CD4-positive, alpha-beta T cell treated with Interferon gamma for 1 hour (primary cell): ENCODE data around the gene OR51V1.
"Not testable (repeated sequence)": the region's sequence is repeated elsewhere in the genome, so short reads cannot be mapped to it uniquely, and the experiment has no call there.

Source experiments
- DNase-seq: peaks from one replicate; pipeline ENCODE4 v3.0.0-alpha.2; 2020

The OR51V1 gene

DNA sequence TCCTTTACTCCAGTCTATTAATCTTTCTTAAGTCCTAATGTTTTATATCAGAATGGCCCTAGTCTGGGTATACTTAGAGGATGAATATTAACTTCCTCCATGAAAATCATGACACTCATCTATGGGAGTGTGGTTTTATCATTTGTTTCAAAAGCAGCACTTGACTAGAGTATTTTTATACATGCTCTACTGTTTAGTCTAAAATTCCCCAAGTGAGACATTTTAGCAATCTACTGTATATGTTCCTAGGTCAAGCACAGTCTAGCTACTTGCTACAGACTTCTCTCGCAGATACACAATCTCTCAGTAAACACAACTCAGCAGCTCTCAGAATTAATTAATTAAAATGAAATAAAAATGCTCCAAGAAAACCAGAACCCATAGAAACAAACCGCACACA lies 29.3 kb upstream of the OR51V1 start:
- no peak for DNase-seq

DNA sequence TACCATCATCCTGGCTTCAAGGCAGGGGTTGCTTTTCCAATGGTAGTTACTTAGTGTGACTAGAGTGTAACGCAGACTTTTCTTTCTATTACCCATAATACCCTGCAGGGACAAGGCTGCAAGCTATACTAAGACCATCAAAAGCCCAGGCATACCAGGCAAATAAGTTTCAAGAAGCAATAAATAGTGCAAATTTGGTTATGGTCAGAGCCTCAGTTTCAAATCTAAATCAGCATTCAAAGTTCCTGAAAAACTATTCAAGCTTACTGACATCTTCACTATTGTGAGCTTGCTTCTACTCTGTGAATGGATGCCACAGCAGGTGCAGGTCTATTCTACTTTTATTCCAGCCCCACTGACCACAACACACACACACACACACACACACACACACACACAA lies 28.9 kb upstream of the OR51V1 start:
- DNase-seq: no peak

DNA sequence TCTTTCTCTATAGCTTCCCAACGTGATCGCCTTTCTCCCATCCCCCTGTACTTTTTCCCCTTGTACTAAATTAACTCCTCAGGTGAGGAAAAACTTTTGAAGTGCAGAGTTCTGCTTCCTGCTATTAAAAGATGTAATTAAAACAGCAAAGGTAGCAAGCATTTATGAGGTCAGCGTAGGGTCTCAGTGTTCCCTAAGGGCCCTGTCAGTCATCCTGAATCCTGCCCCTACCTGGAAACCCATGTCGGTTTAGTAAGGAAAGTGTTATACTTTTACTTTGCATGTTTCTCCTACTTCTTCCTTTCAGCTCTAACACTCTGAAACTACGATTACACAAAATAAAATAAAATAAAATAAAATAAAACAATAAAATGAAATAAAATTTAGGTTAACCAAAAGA lies 27.6 kb upstream of the OR51V1 start:
- no peak for DNase-seq

DNA sequence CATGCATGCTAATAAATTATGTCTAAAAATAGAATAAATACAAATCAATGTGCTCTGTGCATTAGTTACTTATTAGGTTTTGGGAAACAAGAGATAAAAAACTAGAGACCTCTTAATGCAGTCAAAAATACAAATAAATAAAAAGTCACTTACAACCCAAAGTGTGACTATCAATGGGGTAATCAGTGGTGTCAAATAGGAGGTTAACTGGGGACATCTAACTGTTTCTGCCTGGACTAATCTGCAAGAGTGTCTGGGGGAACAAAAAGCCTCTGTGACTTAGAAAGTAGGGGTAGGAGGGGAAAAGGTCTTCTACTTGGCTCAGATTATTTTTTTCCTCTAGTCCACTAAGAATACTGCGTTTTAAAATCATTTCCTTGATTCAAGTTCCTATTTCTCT lies 27.2 kb upstream of the OR51V1 start:
- no peak for DNase-seq

DNA sequence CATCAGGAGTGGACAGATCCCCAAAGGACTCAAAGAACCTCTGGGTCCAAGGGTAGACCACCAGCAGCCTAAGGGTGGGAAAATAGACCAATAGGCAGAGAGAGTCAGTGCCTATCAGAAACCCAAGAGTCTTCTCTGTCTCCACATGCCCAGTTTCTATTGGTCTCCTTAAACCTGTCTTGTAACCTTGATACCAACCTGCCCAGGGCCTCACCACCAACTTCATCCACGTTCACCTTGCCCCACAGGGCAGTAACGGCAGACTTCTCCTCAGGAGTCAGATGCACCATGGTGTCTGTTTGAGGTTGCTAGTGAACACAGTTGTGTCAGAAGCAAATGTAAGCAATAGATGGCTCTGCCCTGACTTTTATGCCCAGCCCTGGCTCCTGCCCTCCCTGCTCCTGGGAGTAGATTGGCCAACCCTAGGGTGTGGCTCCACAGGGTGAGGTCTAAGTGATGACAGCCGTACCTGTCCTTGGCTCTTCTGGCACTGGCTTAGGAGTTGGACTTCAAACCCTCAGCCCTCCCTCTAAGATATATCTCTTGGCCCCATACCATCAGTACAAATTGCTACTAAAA lies 26.3 kb upstream of the OR51V1 start, which contains the start of gene HBB:
Gene HBB, minus strand, starts transcription at position 340 of the 579 bp plus-strand sequence. Its CDS starts 50 bp downstream, at position 290.
- no peak for DNase-seq

DNA sequence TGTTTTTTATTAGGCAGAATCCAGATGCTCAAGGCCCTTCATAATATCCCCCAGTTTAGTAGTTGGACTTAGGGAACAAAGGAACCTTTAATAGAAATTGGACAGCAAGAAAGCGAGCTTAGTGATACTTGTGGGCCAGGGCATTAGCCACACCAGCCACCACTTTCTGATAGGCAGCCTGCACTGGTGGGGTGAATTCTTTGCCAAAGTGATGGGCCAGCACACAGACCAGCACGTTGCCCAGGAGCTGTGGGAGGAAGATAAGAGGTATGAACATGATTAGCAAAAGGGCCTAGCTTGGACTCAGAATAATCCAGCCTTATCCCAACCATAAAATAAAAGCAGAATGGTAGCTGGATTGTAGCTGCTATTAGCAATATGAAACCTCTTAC lies 25.0 kb upstream of the OR51V1 start:
- no peak for DNase-seq

DNA sequence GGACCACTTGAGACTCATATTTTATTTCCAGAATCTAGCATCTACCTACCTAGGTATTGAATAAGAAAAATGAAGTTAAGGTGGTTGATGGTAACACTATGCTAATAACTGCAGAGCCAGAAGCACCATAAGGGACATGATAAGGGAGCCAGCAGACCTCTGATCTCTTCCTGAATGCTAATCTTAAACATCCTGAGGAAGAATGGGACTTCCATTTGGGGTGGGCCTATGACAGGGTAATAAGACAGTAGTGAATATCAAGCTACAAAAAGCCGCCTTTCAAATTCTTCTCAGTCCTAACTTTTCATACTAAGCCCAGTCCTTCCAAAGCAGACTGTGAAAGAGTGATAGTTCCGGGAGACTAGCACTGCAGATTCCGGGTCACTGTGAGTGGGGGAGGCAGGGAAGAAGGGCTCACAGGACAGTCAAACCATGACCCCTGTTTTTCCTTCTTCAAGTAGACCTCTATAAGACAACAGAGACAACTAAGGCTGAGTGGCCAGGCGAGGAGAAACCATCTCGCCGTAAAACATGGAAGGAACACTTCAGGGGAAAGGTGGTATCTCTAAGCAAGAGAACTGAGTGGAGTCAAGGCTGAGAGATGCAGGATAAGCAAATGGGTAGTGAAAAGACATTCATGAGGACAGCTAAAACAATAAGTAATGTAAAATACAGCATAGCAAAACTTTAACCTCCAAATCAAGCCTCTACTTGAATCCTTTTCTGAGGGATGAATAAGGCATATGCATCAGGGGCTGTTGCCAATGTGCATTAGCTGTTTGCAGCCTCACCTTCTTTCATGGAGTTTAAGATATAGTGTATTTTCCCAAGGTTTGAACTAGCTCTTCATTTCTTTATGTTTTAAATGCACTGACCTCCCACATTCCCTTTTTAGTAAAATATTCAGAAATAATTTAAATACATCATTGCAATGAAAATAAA lies 24.3 kb upstream of the OR51V1 start:
- no peak for DNase-seq

DNA sequence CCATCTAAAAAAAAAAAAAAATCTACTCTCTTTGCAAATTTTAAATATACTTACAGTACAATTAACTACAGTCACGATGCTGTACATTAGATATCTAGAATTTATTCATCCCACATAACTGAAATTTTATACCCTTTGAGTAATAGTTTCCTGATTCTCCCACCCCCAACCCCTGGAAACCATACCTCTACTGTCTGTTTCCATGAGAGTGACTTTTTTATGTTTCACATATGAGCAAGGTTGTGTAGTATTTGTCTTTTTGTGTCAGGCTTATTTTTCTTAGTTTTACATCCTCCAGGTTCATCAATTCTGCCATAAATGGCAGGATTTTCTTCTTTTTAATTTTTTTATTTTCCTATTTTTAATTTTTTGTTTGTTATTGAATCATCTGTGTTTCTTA lies 23.2 kb upstream of the OR51V1 start:
- no peak for DNase-seq

DNA sequence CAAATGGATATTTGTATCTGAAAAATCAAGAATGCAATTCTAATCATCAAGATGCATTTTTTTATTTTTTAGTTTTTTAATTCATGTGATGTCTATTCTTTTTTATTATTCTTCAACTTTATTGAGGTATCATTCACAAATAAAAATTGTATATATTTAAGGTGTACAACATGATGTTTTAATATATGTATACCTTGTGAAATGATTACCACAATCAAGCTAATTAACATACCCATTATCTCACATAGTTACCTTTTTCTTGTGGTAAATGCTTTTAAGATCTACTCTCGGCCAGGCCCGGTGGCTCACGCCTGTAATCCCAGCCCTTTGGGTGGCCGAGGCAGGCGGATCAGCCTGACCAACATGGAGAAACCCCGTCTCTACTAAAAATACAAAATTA lies 22.7 kb upstream of the OR51V1 start:
- DNase-seq: no peak

DNA sequence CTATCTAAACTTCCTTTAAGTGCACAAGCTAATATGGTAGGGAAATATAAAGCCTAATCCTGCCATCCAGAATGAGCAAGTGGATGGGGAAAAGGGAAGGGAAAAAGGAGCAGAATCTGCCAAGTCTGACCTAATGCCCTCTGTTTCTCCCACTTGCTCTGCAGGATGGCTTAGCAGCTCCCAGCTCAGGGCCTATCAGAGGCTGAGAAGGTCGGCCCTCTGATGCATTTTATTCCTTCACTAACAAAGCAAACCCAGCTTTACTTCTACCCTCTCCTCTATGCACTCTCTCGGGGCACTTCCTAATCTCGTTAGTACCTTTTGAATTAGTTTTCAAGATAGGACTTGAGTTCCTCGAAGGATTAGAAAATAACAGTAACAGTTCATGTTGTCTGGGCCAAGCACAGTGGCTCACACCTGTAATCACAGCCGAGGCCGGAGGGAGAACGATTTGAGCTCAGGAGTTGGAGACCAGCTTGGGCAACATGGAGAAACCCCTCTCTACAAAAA lies 9.9 kb upstream of the OR51V1 start:
- DNase-seq: no peak

DNA sequence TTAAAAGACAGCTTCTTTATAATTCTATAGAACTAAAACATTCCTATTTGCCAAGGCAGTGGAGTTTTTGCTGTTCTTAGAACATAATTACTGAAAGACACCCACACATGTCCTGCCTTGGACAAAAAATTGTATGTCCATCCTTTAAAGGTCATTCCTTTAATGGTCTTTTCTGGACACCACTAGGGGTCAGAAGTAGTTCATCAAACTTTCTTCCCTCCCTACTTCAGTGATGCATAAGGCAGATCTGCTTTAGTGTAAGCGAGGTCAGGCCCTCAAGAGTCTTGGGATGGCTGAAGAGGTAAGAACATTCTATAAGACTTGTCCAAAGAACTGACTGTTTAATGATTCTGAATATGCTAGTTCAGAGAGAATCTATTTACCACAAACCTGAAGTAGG lies 4.3 kb upstream of the OR51V1 start:
- no peak for DNase-seq

DNA sequence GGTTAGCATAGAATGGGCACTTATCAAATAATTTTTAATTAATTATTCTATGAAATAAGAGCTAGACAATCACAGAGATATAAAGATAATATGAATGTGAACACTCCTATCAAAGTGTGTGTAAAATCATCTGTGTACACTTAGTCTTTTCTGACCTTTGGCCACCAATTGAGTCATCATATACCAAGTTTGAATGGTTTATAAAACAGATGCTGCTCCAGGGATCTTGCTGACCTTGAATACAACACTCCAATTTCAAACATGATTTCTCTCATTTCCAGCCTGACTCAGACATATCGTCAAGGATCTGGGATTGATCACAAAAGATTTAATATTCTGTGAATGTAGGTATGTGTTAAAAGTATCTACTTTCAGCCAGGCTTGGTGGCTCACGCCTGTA lies 2.9 kb upstream of the OR51V1 start:
- DNase-seq: no peak

DNA sequence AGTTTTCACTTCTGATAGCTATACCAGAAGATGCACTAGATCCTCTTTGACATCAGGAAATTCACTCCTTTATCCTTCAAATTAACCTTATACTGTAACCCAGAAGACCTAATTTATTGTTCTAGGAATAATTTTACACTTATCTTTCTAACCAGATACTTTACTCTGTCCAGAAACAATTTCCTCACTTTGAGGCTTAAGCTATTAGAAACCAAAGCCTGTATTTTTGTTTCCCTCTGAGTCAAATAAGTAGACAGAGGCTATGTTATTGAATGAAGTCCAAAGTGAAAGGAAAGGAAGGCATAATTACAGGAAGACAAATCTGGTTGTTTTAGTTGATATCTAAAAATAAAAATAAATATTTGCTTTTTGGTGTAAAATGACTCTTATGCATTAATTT lies 2.2 kb downstream of the OR51V1 start:
- DNase-seq: no peak

DNA sequence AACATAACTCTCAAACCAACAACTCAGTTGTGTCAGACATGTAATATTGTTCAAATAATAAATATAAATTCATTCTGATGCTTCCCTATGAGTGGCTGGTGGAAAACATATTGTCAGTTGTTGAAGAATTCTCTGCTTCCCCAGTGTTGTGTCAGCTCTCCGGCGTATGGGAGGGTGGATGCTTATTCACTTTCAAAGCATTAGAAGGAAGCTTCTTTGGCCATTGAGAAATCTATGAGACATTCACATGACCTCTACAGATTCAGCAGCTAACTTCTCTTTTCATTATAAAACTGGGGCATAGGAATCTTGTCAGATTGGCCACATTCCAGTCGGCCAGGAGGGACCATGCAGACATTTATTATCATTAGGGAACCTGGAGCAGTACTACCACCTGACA lies 2.9 kb downstream of the OR51V1 start:
- no peak for DNase-seq

DNA sequence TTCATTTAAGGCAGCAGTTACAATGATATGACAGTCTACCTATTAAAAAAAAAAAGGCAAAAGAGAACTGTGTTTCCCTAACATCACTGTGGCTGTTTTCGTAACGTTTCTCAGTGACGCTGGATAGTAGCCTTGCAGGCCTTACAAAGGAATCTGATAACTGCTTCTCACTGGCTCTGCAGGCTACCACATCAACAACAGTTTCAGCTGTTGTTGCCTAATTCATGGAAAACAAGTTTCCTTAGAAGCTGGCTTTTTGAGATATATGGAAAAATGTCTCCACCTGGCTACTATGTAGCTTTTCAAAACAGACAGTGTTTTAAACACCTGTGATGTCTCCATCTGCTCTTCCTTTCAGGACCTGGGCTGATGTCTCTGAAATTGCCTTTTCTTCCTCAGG lies 3.8 kb downstream of the OR51V1 start:
- DNase-seq: no peak

DNA sequence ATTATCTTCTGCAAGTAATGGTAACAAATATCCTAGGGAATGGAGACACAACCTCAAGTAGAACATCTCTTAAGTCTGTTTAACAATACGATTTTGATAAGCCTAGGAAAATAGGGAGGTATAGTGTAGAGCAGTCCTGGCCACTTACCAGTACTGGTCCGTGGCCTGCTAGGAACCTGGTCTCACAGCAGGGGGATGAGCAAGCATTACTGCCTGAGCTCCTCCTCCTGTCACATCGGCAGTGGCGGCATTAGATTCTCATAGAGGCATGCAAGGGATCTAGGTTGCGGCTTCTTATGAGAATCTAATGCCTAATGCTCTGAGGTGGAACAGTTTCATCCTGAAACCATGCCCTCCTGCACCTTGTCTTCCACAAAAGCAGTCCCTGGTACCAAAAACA lies 4.4 kb downstream of the OR51V1 start:
- DNase-seq: no peak

DNA sequence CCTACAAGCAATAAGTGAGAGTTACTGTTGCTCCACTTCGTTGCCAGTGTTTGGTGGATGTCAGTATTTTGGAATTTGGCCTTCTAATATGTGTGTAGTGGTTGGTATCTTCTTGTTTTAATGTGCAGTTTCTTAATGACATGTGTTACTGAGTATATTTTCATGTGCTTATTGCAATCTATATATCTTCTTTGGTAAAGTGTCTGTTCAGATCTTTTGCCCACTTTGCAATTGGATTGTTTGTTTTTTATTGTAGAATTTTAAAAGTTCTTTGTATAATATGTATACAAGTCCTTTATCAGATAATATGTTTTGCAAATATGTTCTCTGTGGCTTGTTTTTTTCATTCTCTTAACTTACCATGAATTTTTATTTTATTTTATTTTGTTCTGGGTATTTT lies 7.7 kb downstream of the OR51V1 start:
- DNase-seq: no peak

DNA sequence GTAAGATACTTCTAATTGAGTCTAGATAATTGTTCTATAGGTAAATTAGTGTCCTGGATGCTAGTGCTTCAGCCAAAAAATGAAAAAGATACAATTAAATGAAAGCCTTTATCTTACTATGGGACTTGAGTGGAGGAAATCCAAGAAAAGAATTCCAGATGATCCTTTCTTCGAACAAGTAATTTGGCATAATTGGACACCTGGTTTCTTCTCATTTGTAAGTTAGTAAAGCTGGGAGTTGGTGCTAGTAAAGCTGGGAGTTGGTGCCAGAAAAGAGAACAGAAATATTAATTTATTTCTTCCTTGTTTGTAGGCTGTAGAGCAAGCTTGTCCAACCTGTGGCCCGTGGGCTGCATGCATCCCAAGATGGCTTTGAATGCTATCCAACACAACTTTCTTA lies 12.3 kb downstream of the OR51V1 start:
- DNase-seq: no peak

DNA sequence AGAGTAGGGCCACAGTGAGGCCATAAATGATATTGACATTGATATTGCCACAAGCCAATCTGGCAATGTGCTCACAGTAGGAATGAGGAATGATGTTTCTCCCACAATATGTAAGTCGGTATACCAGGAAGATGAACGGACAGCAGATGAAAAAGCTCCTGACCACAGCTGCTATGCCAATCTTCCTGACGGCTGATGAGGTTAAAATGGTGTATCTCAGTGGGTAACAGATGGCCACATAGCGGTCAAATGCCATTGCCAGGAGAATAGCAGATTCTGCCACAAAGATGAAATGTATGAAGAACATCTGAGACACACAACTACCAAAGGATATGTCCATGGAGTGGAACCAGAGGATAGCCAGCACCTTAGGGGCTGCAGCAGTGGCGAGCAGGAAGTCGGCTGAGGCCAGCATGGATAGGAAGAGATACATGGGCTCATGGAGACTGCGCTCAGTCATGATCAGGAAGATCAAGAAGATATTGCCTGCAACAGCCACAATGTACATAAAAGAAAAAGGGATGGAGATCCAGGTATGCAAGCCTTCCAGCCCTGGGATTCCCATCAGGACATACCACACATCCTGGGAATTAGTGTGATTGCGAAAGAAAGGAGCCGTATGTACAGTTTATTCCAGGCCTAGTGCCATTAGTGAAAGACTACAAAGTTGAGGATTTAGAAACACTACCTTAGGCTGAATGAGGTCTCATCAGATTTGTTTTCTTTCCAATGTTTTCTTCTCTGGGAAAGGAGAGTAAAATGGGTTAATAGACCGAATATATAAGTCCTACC lies 22.2 kb downstream of the OR51V1 start:
- no peak for DNase-seq

DNA sequence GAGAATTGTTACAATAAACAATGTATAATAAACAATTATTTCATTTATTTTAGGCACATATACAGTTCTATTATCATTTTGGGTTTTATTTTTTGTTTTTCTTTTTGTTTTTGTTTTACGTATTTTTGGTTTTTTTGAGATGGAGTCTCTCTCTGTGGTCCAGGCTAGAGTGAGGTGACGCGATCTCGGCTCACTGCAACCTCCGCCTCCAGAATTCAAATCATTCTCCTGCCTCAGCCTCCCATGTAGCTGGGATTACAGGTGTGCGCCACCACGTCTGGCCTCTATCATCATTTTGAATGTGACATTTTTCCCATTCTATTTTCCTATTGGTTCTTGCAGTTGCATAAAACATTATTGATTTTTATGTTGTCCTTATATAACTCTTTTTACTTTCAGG lies 25.5 kb downstream of the OR51V1 start:
- no peak for DNase-seq

DNA sequence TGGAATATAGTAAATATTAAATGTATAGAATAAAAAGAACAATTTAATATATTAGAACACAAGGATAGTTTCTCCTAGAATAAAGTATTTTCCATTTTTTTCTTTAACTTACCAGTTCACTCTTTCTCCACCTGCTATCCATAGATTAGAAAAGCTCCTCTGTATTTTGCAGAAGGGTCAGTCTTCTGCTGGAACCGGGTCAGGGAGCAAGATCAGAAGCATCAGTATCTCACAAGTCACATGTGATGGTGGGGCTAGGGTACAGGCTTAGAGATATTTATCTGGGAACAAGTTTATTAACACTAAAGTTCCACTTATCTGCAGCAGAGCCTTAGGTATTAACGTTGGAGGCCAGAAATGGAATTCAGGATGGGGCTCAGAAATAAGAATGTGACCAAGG lies 28.6 kb downstream of the OR51V1 start:
- no peak for DNase-seq

DNA sequence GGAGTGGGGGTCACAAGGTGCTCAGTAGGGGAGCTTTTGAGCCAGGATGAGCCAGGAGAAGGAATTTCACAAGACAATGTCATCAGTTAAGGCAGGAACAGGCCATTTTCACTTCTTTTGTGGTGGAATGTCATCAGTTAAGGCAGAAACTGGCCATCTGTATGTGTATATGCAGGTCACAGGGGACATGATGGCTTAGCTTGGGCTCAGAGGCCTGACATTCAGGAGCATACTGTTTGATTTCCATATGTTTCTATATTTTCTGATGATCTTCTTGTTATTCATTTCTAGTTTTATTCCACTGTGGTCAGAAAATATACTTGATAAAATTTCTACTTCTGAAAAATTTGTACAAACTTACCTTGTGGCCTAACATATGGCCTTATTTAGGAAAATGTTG lies 34.6 kb downstream of the OR51V1 start:
- not testable (repeated sequence) for DNase-seq

DNA sequence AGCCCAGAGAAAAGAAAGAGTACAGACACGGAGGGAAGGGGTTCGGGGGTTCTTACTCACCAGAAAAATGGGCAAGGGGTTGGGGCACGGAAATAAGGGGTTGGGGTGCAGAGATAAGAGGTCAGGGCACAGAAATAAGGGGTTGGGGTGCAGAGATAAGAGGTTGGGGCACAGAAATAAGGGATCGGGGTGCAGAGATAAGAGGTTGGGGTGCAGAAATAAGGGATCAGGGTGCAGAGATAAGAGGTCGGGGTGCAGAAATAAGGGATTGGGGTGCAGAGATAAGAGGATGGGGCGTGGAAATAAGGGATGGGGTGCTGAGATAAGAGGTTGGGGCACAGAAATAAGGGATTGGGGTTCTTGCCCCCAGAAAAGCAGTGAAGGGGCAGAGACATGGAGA lies 35.7 kb downstream of the OR51V1 start:
- not testable (repeated sequence) for DNase-seq

DNA sequence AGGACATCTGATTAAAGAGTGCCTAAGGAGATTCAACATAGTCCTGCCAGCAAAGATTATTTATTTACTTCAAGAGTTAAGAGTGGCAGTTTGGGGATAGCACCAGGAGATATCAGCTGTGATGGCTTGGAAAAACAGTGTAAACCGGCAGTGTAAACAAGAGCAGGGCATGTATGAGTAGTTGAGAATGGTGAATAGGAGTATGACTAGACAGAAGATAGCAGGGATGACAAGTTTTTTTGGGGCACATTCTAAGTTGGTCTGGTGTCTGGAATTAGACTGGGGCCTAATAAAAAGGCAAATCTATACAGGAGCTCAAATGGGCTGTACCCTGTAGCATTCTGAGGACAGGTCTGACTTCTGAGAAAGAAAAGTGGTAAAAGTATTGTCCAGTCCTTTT lies 39.4 kb downstream of the OR51V1 start:
- not testable (repeated sequence) for DNase-seq
